Lung (tissue), 12 donors: ENCODE data around the gene MDM4. TPM values are rescaled to one million over a fixed set of nuclear protein-coding genes. Genes with fewer than 3 reads are reported as not detected.

Source experiments
- ATAC-seq: fragments of 200-7000 bp; cut with Tn5 transposase; one replicate; pipeline ENCODE4 v1.9.1; 2020; ENCODE audit warnings: moderate number of reproducible peaks; ENCODE audit not compliant: insufficient read depth, low FRiP score
- DNase-seq, 3 donors: peaks; one replicate each; pipeline ENCODE4 v3.0.0-alpha.2; 2013 to 2017
- H3K27ac ChIP-seq, 2 donors: one replicate each; pipeline ENCODE4 v1.5.1; 2013; ENCODE audit warnings: mild to moderate bottlenecking in 2 of 2, moderate library complexity in 2 of 2, control low read depth in 1 of 2, inconsistent platforms in 1 of 2, low read depth in 1 of 2, low read length in 1 of 2
- H3K27me3 ChIP-seq, 3 donors: one replicate each; pipeline ENCODE4 v1.5.1; 2013; ENCODE audit warnings: low read length in 2 of 3; ENCODE audit not compliant: control insufficient read depth in 3 of 3, insufficient read depth in 3 of 3
- H3K36me3 ChIP-seq, 4 donors: one replicate each; pipeline ENCODE4 v1.5.1; 2013; ENCODE audit warnings: low read length in 4 of 4, mild to moderate bottlenecking in 1 of 4, moderate library complexity in 1 of 4; ENCODE audit not compliant: control insufficient read depth in 4 of 4, insufficient read depth in 4 of 4
- H3K4me1 ChIP-seq, 5 donors: one replicate each; pipeline ENCODE4 v1.5.1; 2013; ENCODE audit warnings: low read length in 5 of 5, mild to moderate bottlenecking in 2 of 5, moderate library complexity in 1 of 5; ENCODE audit not compliant: control insufficient read depth in 5 of 5, insufficient read depth in 5 of 5
- H3K4me3 ChIP-seq: one replicate; pipeline ENCODE4 v1.5.1; 2013; ENCODE audit warnings: mild to moderate bottlenecking, control low read depth, moderate library complexity
- H3K9ac ChIP-seq, 2 donors: one replicate each; pipeline ENCODE4 v1.5.1; 2013; ENCODE audit warnings: low read length in 2 of 2, control low read depth in 1 of 2; ENCODE audit not compliant: insufficient read depth in 1 of 2
- H3K9me3 ChIP-seq, 4 donors: one replicate each; pipeline ENCODE4 v1.5.1; 2013; ENCODE audit warnings: low read length in 3 of 4, mild to moderate bottlenecking in 1 of 4, moderate library complexity in 1 of 4; ENCODE audit not compliant: control insufficient read depth in 4 of 4, insufficient read depth in 3 of 4
- WGBS, 2 donors: extraction: QIAGEN DNeasy Blood & Tissue Kit; methylation state at CpG; one replicate each; pipeline ENCODE4 v1.1.7; 2013; 5-methylcytosine and 5-hydroxymethylcytosine counted together
- polyA plus RNA-seq, 2 donors: library from polyadenylated mRNA; stranded (reverse); fragments of 200-250 nt; gene quantifications; one replicate each; pipeline ENCODE4 v1.2.1, GENCODE V29; 2013
- total RNA-seq, 2 donors: library from RNA; depleted of rRNA in 1 of 2; stranded (reverse); fragments of >200 nt in 1 of 2; gene quantifications; one replicate each; pipeline ENCODE4 v1.2.1, GENCODE V29; 2014 to 2021
- TF ChIP-seq, protein P1 (sequence below): IDR thresholded peaks from 2 replicates; pipeline ENCODE4 v1.5.1; 2012; ENCODE audit warnings: mild to moderate bottlenecking; ENCODE audit errors: control extremely low read depth, extremely low read depth
- donor health status: control.
- donor health status: control.
- donor health status: Bipolar disorder and iron deficiency.
- donor health status: healthy.
- donor health status: DM: yes; HTN: yes; CAD: no.

Gene MDM4
- total and polyA plus RNA-seq, 4 donors = 5.6 to 138 (median 38.9) TPM

- Histone ChIP-seq H3K27ac (no peak overlapping the region), H3K4me1 (no peaks in the 10 kb centered on the region), H3K9ac (no peak overlapping the region), H3K36me3 (peaks cover 0 to 17% (median 0%) of the 10 kb centered on the region in 4 donors), H3K4me3 (no peak overlapping the region), H3K27me3 (no peaks in the 10 kb centered on the region), H3K9me3 (peaks cover 0 to 2% (median 0%) of the 10 kb centered on the region in 4 donors)
- ATAC-seq = no peak
- TF ChIP-seq, protein P1, sequence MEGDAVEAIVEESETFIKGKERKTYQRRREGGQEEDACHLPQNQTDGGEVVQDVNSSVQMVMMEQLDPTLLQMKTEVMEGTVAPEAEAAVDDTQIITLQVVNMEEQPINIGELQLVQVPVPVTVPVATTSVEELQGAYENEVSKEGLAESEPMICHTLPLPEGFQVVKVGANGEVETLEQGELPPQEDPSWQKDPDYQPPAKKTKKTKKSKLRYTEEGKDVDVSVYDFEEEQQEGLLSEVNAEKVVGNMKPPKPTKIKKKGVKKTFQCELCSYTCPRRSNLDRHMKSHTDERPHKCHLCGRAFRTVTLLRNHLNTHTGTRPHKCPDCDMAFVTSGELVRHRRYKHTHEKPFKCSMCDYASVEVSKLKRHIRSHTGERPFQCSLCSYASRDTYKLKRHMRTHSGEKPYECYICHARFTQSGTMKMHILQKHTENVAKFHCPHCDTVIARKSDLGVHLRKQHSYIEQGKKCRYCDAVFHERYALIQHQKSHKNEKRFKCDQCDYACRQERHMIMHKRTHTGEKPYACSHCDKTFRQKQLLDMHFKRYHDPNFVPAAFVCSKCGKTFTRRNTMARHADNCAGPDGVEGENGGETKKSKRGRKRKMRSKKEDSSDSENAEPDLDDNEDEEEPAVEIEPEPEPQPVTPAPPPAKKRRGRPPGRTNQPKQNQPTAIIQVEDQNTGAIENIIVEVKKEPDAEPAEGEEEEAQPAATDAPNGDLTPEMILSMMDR = no peak
- DNase-seq = no peak
- WGBS, 2 donors = 93 to 94% methylated on average over 6 of the region's 6 CpGs
Observed at GRCh38 chr1:204566583-204566955, 50.4 kb downstream of the MDM4 start.

GRCh38 chr1:204567071-204567470, 50.9 kb downstream of the MDM4 start:
- TF ChIP-seq, protein P1 = no peak

GRCh38 chr1:204568576-204569315, 52.5 kb downstream of the MDM4 start:
- no peak overlapping the region for H3K9ac ChIP-seq
- no peak overlapping the region for H3K27ac ChIP-seq
- H3K9me3 ChIP-seq = peaks cover 0 to 2% (median 0%) of the 10 kb centered on the region in 4 donors
- TF ChIP-seq, protein P1 = no peak
- WGBS, 2 donors = 85 to 88% methylated on average over 9 of the region's 9 CpGs
- H3K4me1 ChIP-seq = no peaks in the 10 kb centered on the region
- ATAC-seq (no peak), DNase-seq (peak in 2 of 3 donors; percentile 25 to 46)
- no peaks in the 10 kb centered on the region for H3K27me3 ChIP-seq
- H3K36me3 ChIP-seq = peaks cover 0 to 5% (median 0%) of the 10 kb centered on the region in 4 donors
- H3K4me3 ChIP-seq = no peak overlapping the region

More at GRCh38 chr1:204567071-204567470, 50.9 kb downstream of the MDM4 start:
- H3K27ac ChIP-seq = no peak overlapping the region
- H3K36me3 ChIP-seq = peaks cover 0 to 16% (median 0%) of the 10 kb centered on the region in 4 donors
- no peaks in the 10 kb centered on the region for H3K27me3 ChIP-seq
- no peak overlapping the region for H3K9ac ChIP-seq
- H3K4me3 ChIP-seq = no peak overlapping the region
- peaks cover 0 to 2% (median 0%) of the 10 kb centered on the region in 4 donors for H3K9me3 ChIP-seq
- ATAC-seq (no peak), DNase-seq (no peak)
- no peaks in the 10 kb centered on the region for H3K4me1 ChIP-seq
- 72 to 83% methylated on average over 5 of the region's 5 CpGs for WGBS, 2 donors
